ENCODE results near the gene DKC1. TPM values are rescaled to one million over a fixed set of nuclear protein-coding genes. Genes with fewer than 3 reads are reported as not detected.

DKC1 gene
- total RNA-seq, 1 experiment from 2014 or later, result 123 TPM

DNA sequence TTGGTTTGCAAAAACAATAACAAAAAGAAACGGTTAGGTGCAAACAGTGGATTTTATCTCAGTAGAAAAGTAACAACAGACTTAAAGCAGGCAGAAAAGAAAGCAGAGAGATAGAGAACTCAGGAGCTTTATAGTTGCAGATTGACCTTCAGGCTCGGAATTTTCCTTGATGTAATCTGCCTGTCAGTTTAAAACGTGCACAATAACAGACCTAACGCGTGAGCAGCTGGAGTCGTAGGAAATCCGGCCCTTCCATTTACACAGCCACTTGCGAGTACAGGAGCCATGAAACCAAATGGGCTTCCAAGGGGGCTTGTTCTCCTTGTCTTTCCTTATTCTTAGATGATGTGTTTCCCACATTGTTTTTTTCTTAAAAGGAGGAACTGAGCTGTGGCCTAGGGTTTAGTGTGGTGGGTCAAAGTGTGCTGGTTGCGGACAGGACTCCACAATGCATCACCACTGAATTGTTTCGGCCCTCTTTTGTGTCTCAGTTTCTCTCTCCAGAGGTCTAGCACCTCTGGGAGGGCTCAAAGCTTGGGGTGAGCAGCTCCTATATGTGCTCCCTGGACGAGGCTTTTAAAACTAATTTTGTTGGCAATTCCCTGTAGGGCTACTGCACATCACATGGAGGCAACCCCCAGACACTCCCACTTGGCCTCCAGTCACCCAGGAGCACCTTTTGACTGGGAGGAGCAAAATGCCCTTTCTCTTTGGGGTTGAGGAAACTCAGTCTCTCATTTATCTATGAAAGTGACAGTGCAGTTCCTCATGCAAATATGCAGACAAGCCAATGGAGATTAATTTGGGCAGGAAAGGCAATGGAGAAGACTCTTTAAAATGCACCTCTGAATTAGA is 56.5 kb downstream of the DKC1 start:
- H3K79me2 ChIP-seq (ENCODE audit: insufficient read depth, low read length), result no peaks in the 10 kb centered on the region
- no peak overlapping the region for H3K27ac ChIP-seq (ENCODE audit: low read depth, low read length)
- no peaks in the 10 kb centered on the region for H3K27me3 ChIP-seq (ENCODE audit: insufficient read depth, low read length)
- CTCF ChIA-PET, result no interaction called here
- no peak for ATAC-seq
- no peaks in the 10 kb centered on the region for H3K4me1 ChIP-seq (ENCODE audit: control insufficient read depth in 1 of 2, insufficient read depth in 2 of 2, low read length in 2 of 2)
- H4K20me1 ChIP-seq (ENCODE audit: insufficient read depth), result no peaks in the 10 kb centered on the region
- POLR2A ChIA-PET, result no interaction called here
- H2AFZ ChIP-seq (ENCODE audit: low read depth, low read length, poor library complexity, severe bottlenecking), result no peak overlapping the region
- TF ChIP-seq, protein P1, sequence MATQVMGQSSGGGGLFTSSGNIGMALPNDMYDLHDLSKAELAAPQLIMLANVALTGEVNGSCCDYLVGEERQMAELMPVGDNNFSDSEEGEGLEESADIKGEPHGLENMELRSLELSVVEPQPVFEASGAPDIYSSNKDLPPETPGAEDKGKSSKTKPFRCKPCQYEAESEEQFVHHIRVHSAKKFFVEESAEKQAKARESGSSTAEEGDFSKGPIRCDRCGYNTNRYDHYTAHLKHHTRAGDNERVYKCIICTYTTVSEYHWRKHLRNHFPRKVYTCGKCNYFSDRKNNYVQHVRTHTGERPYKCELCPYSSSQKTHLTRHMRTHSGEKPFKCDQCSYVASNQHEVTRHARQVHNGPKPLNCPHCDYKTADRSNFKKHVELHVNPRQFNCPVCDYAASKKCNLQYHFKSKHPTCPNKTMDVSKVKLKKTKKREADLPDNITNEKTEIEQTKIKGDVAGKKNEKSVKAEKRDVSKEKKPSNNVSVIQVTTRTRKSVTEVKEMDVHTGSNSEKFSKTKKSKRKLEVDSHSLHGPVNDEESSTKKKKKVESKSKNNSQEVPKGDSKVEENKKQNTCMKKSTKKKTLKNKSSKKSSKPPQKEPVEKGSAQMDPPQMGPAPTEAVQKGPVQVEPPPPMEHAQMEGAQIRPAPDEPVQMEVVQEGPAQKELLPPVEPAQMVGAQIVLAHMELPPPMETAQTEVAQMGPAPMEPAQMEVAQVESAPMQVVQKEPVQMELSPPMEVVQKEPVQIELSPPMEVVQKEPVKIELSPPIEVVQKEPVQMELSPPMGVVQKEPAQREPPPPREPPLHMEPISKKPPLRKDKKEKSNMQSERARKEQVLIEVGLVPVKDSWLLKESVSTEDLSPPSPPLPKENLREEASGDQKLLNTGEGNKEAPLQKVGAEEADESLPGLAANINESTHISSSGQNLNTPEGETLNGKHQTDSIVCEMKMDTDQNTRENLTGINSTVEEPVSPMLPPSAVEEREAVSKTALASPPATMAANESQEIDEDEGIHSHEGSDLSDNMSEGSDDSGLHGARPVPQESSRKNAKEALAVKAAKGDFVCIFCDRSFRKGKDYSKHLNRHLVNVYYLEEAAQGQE (IDR thresholded peaks at IDR 0.05; ENCODE audit: low read depth), result no peak
- TF ChIP-seq FOSL1 (IDR thresholded peaks at IDR 0.05; ENCODE audit: low read depth) (no peak), EGR1 (IDR thresholded peaks at IDR 0.05; ENCODE audit: low read depth) (no peak), SP1 (IDR thresholded peaks at IDR 0.05; ENCODE audit: low read depth) (no peak), EZH2phosphoT487 (IDR thresholded peaks at IDR 0.05; ENCODE audit: borderline replicate concordance) (no peak), EZH2 (IDR thresholded peaks at IDR 0.05) (no peak), RAD21 (IDR thresholded peaks at IDR 0.05; ENCODE audit: low read depth) (no peak)
- BruUV-seq (replicated peaks), result no TSS peak
- no peaks in the 10 kb centered on the region for H3K9me2 ChIP-seq (ENCODE audit: insufficient read depth)
- DNase-seq (ENCODE audit: low read depth, low spot score), result no peak
- intact Hi-C loops (cut with micrococcal nuclease), result no loop called here
- RAD21 ChIA-PET (ENCODE audit: low non-redundant PET in 1 of 2, low total read pairs in 2 of 2, uncharacterized antibody in 2 of 2, unreplicated experiment in 2 of 2), result no interaction called here
- H3K4me3 ChIP-seq (replicated peaks in 1 of 2; ENCODE audit: low read depth in 1 of 2, low read length in 2 of 2), result no peak overlapping the region
- H3K4me2 ChIP-seq (ENCODE audit: low read length), result no peak overlapping the region
- no peaks in the 10 kb centered on the region for H3K36me3 ChIP-seq (ENCODE audit: control insufficient read depth in 1 of 2, insufficient read depth in 2 of 2, low read length in 2 of 2)
- no peak overlapping the region for H3K9ac ChIP-seq (ENCODE audit: low read length)
- H3K9me3 ChIP-seq (ENCODE audit: control insufficient read depth in 1 of 2, insufficient read depth in 1 of 2, low read depth in 1 of 2, low read length in 2 of 2), result no peaks in the 10 kb centered on the region

Data from HCT116 (cell line).